Middle frontal gyrus (tissue), 1 donor: ENCODE measurements around the gene FGL2.
"Not testable (repeated sequence)": the region's sequence is repeated elsewhere in the genome, so short reads cannot be mapped to it uniquely, and the experiment has no call there.

ENCODE experiments used
- DNase-seq: peaks from one replicate; pipeline ENCODE4 v3.0.0-alpha.2; 2015; ENCODE audit warnings: low spot score; ENCODE audit errors: extremely low spot score

The FGL2 gene

GRCh38 chr7:77216181-77216845 is 16.7 kb upstream of the FGL2 start:
- DNase-seq = no peak

- no peak for DNase-seq
These were observed 10.0 kb upstream of the FGL2 start for GRCh38 chr7:77209479-77210139.

GRCh38 chr7:77208416-77208815 is 8.8 kb upstream of the FGL2 start:
- DNase-seq = no peak

GRCh38 chr7:77205706-77206105 is 6.1 kb upstream of the FGL2 start:
- no peak for DNase-seq

- DNase-seq = no peak
These were observed 2.9 kb upstream of the FGL2 start for GRCh38 chr7:77202481-77202976.

GRCh38 chr7:77200542-77200941 is 923 bp upstream of the FGL2 start:
- DNase-seq = no peak

GRCh38 chr7:77197141-77197540 is 2.5 kb downstream of the FGL2 start:
- no peak for DNase-seq

GRCh38 chr7:77188731-77189437 is 10.7 kb downstream of the FGL2 start:
- no peak for DNase-seq

GRCh38 chr7:77185866-77186265 is 13.8 kb downstream of the FGL2 start:
- no peak for DNase-seq

GRCh38 chr7:77184990-77185389 is 14.6 kb downstream of the FGL2 start:
- DNase-seq = no peak

GRCh38 chr7:77184463-77184862 is 15.2 kb downstream of the FGL2 start:
- no peak for DNase-seq

GRCh38 chr7:77182261-77182660 is 17.4 kb downstream of the FGL2 start:
- DNase-seq = no peak

GRCh38 chr7:77181734-77182133 is 17.9 kb downstream of the FGL2 start:
- no peak for DNase-seq

- no peak for DNase-seq
These were observed 18.5 kb downstream of the FGL2 start for GRCh38 chr7:77181015-77181595.

- not testable (repeated sequence) for DNase-seq
These were observed 21.6 kb downstream of the FGL2 start for GRCh38 chr7:77178024-77178423.

- DNase-seq = not testable (repeated sequence)
These were observed 22.2 kb downstream of the FGL2 start for GRCh38 chr7:77177321-77177904.

- not testable (repeated sequence) for DNase-seq
These were observed 24.3 kb downstream of the FGL2 start for GRCh38 chr7:77175274-77175800.

GRCh38 chr7:77174418-77174817 is 25.2 kb downstream of the FGL2 start:
- not testable (repeated sequence) for DNase-seq

GRCh38 chr7:77172437-77173172 is 27.0 kb downstream of the FGL2 start:
- DNase-seq = not testable (repeated sequence)

GRCh38 chr7:77171073-77171472 is 28.5 kb downstream of the FGL2 start:
- not testable (repeated sequence) for DNase-seq

GRCh38 chr7:77157446-77157845 is 42.2 kb downstream of the FGL2 start:
- DNase-seq = no peak
